Adrenal gland (tissue), 5 donors: Measurements from ENCODE around the gene CALR3.

Source experiments
- CTCF ChIP-seq, 6 experiments: fragments of 450-650 bp in 4 of 6; fragments of 200-600 bp in 2 of 6; sonication (generic) in 1 of 6; IDR thresholded peaks; 1 replicate in 5 of 6; 2 replicates in 1 of 6; pipeline versions ENCODE4 v1.5.1 to v1.8.0; 2016 to 2021; ENCODE audit warnings: antibody characterized with exemption in 6 of 6, mild to moderate bottlenecking in 2 of 6, moderate library complexity in 1 of 6
- POLR2A ChIP-seq, 2 donors: fragments of 450-650 bp; IDR thresholded peaks; one replicate each; pipeline ENCODE4 v1.6.1; 2017; ENCODE audit warnings: antibody characterized with exemption in 2 of 2, mild to moderate bottlenecking in 2 of 2, moderate library complexity in 1 of 2
- donor health status: DM: no; HTN: no; CAD: no.

GRCh38 chr19:16435238-16435917 is 60.6 kb downstream of the CALR3 start:
- no peak for TF ChIP-seq CTCF (IDR thresholded peaks at IDR 0.05)
- no peak for TF ChIP-seq POLR2A (IDR thresholded peaks at IDR 0.05)
